Activated T-cell treated with anti-CD3 and anti-CD28 coated beads, Interleukin-2, amount 50 U/mL, for 48 hours (primary cell): Measurements from ENCODE around the gene DENND5A.

Source experiments
- DNase-seq, 2 experiments: peaks; one replicate each; pipeline ENCODE4 v3.0.0-alpha.2; 2020

Gene DENND5A

DNA sequence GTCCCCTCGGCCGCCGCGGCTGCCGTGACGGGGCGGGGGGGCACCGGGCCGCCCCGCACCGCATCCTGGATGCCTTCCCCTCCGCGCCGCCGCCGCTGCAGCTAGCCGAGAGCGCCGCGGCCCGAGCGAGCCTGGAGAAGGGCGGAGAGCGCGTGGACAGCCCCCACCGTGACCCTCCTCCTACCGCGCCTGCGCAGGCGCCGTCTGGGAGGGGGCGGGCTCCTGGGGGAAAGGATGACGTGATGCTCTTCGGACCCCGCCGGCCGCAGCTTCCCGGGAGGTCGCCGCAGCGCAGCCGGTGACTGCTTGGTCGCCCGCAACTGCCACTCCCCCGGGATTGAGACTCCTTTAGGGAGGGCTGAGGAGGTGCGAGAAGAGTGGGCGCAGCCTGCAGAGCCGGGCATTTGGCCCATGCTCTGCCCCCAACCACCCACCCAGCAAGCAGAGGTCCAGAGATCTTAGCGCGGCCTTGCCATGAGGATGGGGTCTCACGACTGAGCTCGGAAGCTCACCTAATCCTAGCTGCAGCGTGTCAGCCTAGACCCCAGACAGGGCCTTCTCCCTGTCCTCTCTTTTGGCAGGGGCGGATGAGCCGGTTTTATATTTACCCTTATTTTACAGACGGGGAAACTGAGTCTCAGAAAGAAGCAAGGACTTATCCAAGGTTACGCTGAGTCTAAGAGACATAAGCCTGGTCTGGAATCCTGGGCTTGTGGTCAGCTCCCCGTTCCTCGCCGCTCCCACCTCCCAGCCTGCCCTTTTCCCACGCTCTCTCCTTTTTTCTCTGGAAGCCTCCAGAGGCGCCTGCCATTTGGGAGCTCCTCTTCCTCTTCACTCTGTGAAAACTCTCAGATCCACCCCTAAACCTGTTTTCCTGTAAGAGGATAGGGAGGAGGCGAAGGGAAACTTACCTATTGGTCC, at the start of gene DENND5A:
DENND5A (minus strand) TSS at position 140 of the 921 bp plus-strand sequence. CDS start 281 bp downstream, outside the sequence.
- peak; percentile 72 to 74 for DNase-seq

DNA sequence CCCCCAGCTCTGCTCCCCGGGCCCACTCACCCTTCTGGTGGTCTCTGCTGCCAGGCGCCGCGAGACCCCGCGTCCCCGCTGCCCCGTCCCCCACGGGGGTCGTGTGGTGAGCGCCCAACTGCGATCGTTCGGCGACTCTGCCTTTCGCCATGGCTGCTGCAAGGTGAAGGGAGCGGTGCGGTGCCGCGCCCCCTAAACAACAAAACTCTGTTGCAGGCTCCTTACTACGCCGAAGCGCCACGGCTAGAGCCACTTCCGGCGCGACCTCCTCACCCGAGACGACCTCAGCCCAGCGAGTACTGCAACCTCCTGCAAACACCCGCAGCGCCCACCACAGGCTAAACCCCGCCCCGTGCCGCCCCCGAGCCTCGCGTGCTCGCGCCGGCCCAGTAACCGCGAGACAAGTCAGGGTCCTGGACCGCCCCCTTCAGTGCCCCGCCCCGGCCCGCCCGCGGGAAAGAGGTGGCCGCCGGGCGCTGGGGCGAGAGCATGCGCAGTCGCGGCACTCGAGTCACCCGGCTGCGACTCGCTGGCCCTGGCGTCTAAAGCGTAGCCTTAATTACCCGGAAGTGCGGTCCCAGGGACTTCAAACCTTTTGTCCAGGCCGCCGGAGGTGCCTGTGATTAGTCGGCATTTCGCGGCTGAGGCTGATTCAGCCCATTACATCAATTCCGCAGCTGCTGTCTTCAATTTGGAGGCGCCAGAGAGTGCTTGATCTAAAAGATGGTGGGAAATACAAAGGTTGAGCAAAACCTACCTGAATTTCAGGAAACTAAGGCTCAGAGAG, 49.3 kb upstream of the DENND5A start, which contains the start of gene TMEM41B:
TMEM41B (minus strand) TSS at position 303 of the 787 bp plus-strand sequence; CDS start at position 151, 152 bp downstream.
- peak; percentile 100 for DNase-seq

DNA sequence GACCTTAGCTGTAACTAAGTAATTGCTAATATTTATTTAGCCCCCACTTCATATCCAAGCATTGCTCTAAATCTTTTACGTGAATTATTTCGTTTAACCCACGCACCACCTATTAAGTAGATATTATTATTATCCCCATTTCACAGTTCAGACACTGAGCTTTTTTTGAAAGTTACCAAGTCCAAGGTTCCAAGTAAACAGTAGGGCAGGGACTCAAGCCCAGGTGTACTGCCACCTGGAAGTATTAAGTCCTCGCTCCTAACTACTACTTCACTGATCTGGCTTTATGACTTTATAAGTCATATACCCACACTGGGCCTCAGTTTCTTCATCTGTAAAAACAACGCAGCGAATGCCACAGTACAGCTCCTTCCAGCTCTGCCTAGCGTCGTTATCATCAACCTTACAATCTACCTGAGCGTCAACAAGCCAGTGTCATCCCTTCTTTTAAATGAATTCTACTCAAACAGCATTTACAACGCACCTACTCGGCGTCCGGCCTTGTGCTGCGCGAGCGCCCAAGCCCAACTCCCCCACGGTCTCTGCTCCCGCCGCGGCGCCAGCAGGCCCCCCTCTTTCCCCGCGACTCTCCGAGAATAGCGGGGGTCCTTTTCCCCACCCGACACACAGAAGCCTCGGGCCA, 48.6 kb upstream of the DENND5A start:
- no peak for DNase-seq

DNA sequence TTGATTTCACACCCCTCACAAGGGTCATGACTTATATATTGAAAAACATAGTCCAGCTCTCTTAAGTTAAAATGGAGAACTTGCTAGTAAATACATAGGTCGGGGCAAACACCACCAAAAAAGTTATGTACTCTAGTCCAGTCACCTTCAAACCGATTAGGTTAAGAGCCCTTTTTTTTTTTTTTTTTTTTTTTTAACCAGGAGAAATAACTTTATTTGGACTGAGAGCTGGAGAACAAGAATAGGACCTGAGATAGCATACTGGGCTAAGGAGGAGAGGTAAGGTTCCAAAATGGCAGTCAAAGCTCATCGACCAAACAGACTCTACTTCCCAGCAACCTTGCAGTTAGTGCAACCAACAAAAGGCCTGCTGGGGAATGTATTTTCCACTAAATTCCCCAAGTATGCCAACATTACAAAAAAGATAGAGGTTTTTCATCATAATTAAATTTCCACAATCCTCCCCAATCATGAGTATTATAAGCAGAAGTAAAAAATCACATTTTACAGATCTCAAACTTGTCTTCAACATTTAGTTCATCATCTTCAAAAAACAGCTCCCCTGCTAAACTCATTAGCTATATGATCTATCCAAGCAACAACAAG, 45.4 kb upstream of the DENND5A start:
- DNase-seq = no peak

DNA sequence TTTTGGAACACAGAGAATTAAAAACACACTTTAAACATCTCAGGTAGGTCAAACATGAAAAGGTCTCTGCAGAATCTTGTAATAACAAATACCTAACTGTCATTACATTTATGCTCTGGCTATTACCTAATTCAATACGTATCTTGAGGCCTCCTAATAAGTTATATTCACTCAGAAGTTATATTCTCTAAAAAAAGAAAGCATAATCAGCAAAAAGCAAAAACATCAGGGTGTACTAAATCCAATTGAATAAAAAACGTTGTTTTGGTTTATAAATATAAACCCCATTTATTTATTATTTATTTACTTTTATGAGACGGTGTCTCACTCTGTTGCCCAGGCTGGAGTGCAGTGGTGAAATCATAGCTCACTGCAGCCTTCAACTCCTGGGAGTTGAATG, 39.0 kb upstream of the DENND5A start:
- no peak for DNase-seq

DNA sequence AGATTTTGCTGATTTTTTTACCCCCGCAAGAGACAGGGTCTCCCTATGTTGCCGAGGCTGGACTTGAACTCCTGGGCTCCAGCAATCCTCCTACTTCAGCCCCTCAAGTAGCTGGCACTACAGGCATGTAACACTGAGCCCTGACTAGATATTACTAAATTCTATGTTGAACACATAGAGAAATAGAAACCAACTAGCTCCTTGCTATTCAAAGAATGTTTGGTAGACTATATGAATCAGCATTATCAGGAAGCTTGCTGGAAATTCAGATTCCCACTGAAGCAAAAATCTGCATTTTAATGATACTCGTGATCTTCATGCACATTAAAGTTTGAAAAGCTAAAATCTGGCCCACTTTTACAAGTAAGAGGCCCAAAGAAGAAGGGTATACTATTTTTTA, 37.3 kb upstream of the DENND5A start:
- DNase-seq = no peak

DNA sequence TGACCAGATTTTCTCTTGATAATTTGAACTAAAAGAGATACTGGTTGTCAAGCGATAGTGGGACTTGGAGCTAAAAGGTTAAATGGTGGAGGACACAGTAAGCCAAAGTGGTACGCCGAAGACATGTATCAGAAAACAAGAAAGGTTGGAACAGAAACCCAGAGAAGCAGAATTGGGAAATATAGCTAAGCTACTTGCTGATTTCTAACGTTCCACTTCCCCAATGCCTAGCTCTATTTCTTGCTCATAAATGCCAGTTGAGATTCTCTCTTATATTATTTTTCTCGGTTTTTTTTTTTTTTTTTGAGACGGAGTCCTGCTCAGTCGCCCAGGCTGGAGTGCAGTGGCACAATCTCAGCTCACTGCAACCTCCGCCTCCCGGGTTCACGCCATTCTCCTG, 36.6 kb upstream of the DENND5A start:
- DNase-seq = no peak

DNA sequence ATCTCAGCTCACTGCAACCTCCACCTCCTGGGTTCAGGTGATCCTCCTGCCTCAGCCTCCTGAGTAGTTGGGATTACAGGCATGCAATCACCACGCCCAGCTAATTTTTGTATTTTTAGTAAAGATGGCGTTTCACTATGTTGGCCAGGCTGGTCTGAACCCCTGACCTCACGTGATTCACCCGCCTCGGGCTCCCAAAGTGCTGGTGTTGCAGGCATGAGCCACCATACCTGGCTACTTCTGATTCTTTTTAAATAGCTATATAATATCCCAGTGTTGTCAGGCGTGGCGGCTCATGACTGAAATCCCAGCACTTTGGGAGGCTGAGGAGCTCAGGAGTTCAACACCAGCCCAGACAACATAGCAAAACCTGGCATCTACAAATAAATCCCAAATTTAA, 28.5 kb upstream of the DENND5A start:
- DNase-seq = no peak

DNA sequence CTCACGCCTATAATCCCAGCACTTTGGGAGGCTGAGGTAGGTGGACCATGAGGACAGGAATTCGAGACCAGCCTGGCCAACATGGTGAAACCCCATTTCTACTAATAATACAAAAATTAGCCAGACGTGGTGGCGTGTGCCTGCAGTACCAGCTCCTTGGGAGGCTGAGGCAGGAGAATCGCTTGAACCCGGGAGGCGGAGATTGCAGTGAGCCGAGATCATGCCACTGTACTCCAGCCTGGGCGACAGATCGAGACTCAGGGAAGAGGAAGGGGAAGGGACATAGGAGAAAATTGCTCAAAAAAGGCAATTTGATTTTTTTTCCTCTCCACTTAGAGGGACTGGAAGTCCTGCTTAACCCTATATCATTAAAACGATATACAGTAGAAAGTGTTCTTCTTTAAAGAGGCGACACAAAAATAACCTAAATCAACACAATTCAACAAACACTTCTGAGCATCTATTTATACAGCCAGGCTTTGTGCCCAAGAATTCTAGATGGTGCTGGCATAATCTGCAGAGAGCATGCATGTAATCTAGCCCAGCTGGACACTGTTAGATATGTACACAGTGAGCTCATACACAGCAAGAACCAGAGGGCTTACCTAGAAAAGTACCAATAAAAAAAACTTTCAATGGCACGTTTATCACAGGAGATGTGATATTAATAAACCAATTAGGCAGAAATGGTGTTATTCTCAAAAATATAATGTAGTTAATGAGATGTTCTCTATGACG, 20.9 kb upstream of the DENND5A start:
- DNase-seq = no peak

DNA sequence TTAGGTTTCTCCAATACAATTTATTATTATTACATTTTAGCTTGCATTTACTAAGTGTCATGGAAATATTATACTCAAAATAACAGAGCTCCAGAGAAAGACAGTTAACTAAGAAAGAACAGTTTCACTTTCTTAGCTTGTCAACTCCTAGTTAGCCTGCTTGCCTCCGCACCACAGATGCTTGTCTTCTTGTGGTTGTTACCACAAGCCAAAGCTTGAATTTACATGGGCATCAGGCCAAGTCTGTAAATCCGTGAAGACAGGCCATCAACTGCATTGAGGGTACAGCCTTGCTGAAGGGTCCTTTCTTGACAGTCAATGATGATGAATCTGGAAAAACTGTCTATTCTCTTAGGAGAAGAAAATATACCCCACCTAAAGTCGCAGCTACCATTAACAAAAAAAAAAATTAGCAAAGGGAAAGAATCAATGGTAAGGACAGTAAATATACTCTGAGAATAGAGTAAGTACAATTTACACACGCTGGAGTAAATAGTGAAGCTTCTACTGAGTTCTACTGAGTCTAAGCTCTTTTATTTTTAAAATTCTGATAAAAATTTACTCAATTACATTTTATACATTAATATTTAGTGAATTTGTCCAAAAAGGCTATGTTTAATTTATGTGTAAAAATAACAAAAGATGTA, 15.6 kb upstream of the DENND5A start:
- DNase-seq = peak; percentile 54 to 61

DNA sequence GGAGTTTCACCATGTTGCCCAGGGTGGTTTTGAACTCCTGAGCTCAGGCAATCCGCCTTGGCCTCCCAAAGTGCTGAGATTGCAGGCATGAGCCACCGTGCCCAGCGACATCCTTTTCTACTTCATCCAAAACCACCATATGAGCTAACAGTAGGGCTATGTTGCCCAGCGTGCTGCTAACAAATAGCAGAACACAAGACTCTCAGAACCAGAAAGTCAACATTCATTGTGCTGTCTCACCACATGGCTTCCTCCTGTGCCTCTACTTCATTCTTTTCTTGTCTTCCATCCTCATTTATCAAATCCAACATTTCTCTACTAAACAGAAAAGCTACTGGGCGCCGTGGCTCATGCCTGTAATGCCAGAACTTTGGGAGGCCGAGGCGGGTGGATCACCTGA, 12.0 kb upstream of the DENND5A start:
- no peak for DNase-seq

DNA sequence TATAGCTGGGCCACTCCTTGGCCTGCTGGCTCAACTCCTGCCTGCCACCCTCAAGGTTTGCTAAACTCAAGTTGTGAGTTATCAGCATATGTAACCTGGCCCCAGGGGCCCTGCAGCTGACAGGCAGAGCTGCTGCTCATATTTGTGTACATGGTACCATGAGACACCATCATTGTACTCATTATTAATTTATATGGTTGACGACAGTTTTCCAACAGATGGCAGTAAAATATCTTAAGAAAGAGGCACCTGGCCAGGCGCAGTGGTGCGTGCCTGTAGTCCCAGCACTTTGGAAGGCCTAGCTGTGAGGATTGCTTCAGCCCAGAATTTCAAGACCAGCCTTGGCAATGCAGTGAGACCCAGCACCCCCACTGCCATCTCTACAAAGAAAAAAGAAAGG, 11.4 kb upstream of the DENND5A start:
- DNase-seq = no peak

DNA sequence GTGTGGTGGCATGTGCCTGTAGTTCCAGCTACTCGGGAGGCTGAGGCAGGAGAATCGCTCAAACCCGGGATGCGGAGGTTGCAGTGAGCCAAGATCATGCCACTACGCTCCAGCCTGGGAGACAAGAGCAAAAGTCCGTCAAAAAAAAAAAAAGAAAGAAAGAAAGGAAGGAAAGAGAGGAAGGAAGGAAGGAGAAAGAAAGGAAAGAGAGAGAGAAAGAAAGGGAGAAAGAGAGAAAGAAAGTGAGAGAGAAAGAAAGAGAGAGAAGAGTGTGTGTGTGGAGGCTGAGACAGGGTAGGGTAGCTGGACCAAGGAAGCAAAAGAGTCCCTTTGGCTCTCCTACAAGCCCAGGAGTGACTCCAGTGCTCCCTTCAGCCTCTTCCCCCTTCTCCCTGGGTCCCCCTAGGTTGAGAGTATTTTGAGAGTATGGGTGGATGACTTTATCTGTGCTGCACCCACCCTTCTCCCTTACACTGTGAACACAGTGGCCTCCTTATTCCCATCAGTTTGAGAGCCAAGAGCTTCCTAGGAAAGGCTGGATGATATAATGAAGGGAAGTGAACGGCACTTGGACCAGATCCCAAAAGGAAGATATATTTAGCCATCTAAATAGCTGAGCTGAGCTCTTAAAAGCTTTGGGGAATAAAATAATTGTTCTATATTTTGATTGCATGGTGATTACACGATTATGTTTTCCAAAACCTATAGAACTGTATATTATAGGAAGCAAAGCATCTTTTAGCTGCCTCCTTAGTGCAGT, 9.5 kb upstream of the DENND5A start:
- DNase-seq = no peak

DNA sequence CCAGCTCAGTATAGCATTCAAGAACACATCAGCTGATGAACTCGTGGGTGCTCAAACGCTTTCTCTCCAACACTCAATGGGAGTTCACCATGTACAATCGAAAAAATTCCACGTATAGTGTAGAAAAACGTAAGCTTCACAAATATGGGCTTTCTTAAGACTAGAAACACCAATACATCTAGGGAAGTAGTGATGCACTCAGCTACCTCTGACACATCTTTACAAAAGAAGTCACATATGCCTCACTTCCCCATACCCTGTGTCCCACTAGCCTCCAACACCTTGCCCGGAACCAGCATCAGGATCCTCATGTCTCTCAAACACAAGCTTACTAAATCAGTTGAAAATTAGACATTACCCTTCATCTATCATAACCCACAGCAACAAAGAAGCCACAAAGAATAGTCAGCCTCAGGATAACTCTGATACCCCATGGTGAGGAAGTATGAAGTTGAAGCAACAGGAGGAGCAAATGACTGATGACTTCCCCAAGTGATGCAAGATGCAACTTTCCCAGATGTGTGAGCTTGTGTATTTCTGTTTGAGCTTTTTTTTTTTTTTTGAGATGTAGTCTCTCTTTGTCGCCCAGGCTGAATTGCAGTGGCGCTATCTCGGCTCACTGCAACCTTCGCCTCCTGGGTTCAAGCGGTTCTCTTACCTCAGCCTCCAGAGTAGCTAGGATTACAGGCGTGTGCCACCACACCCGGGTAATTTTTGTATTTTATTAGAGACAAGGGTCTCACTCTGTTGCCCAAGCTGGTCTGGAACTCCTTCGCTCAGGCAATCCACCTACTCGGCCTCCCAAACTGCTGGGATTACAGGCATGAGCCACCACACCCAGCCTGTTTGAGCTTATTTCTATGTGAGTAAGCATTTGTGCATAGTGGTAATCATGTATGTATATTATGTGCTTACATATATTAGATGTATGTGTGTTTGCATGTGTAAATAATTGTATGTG, 8.5 kb upstream of the DENND5A start:
- DNase-seq = peak in 1 of 2 experiments; percentile 15

DNA sequence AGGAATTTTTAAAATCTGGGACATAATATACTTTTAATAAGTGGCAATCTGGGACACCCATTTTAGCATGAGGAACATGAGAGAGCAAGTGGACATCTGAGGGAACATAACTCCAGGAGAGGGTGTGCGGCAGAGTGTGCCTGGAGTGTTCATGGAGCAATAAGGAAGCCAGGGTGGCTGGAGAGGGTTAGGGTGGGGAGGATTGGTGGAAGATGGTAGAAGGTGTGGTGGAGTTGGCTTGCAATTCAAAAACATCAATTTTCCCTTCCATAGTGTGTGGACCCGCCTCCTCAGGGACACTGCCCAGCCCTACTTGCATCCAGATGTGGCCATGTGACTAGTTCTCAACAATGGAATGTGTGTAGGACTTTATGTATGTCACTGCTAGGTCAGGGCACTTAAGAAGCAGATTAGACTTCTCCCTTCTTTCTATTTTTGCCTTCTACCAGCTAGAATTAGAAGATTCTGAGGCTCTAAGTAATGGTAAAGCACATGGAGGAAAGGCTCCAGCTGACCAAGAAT, 4.4 kb upstream of the DENND5A start:
- no peak for DNase-seq

DNA sequence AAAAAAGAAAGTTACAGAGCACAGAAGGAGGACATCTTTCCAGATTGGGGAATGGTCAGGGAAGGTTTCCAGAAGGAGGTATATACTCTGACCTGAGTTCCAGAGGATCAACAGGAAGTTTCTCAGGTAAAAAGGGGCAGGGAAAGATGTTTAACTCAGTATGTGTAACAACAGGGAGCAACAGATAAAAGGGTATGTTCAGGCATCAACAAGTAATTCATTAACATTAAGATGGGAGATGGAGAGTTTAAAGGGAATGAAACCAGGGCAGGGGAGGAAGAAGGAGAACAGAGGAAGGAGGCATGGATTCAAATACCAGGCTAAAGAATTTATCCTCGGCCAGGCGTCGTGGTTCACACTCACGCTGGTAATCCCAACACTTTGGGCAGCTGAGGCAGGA, 2.5 kb upstream of the DENND5A start:
- no peak for DNase-seq

DNA sequence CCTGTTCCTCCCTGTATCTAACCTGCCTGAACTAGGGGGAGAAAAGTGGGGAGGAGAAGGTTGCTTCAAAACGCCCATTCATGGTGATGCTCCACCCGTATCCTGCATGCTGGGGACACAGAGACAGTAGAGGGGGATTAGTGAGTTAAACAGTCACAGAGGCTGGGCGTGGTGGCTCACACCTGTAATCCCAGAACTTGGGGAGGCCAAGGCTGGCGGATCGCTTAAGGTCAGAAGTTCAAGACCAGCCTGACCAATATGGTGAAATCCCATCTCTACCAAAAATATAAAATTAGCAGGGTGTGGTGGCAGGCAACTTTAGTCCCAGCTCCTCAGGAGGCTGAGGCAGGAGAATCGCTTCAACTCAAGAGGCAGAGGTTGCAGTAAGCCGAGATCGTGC, 1.8 kb upstream of the DENND5A start:
- DNase-seq = no peak

DNA sequence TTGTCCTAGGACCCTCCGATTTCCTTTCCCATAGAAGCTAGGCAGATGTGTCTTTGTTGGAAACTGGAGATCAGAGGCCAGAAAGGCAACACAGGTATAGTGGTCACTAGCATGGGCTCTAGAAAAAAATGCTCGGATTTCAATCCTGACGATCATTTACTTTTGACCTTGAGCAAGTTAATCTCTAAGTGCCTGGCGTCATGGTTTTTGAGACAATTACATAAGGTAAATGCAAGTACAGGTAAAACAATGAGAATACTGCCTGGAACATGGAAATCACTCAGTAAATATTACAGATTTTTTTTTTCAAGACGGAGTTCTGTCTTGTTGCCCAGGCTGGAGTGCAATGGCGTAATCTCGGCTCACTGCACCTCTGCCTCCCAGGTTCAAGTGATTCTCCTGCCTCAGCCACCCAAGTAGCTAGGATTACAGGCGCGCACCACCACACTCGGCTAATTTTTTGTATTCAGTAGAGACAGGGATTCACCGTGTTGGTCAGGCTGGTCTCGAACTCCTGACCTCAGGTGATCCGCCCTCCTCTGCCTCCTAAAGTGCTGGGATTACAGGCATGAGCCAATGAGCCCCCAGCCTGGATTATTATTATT, 1.1 kb upstream of the DENND5A start:
- DNase-seq = no peak
